HG03103 (cell line): ENCODE measurements around the gene ANKIB1.

Experiments used
- ATAC-seq: cut with Tn5 transposase; IDR thresholded peaks from one replicate; pipeline ENCODE4 v1.9.1; 2021; ENCODE audit warnings: low read depth; ENCODE audit not compliant: unreplicated experiment

Gene ANKIB1

GRCh38 chr7:92266415-92267241 is 20.9 kb downstream of the ANKIB1 start:
- no peak for ATAC-seq

GRCh38 chr7:92268921-92269320 is 23.1 kb downstream of the ANKIB1 start:
- no peak for ATAC-seq

- ATAC-seq = no peak
Measured at GRCh38 chr7:92275327-92275726, 29.6 kb downstream of the ANKIB1 start.

GRCh38 chr7:92276460-92276864 is 30.7 kb downstream of the ANKIB1 start:
- peak; percentile 92 for ATAC-seq

- ATAC-seq = no peak
Measured at GRCh38 chr7:92279396-92280031, 33.7 kb downstream of the ANKIB1 start.

GRCh38 chr7:92281031-92281430 is 35.3 kb downstream of the ANKIB1 start:
- no peak for ATAC-seq

- ATAC-seq = no peak
Measured at GRCh38 chr7:92282221-92282814, 36.5 kb downstream of the ANKIB1 start.

GRCh38 chr7:92282930-92283329 is 37.2 kb downstream of the ANKIB1 start:
- ATAC-seq = no peak

- ATAC-seq = no peak
Measured at GRCh38 chr7:92289321-92289720, 43.5 kb downstream of the ANKIB1 start.

- no peak for ATAC-seq
Measured at GRCh38 chr7:92292981-92293380, 47.2 kb downstream of the ANKIB1 start.

GRCh38 chr7:92293896-92294590 is 48.3 kb downstream of the ANKIB1 start:
- ATAC-seq = no peak

- ATAC-seq = no peak
Measured at GRCh38 chr7:92295391-92295790, 49.6 kb downstream of the ANKIB1 start.

GRCh38 chr7:92296235-92296634 is 50.5 kb downstream of the ANKIB1 start:
- ATAC-seq = no peak

GRCh38 chr7:92296880-92297445 is 51.2 kb downstream of the ANKIB1 start:
- ATAC-seq = no peak

- no peak for ATAC-seq
Measured at GRCh38 chr7:92297736-92298135, 52.0 kb downstream of the ANKIB1 start.

- no peak for ATAC-seq
Measured at GRCh38 chr7:92303761-92304160, 58.0 kb downstream of the ANKIB1 start.

GRCh38 chr7:92304406-92304893 is 58.7 kb downstream of the ANKIB1 start:
- ATAC-seq = no peak

- no peak for ATAC-seq
Measured at GRCh38 chr7:92306153-92306552, 60.4 kb downstream of the ANKIB1 start.

GRCh38 chr7:92313055-92313454 is 67.3 kb downstream of the ANKIB1 start:
- ATAC-seq = no peak

GRCh38 chr7:92319243-92319642 is 73.5 kb downstream of the ANKIB1 start:
- ATAC-seq = no peak

- ATAC-seq = no peak
Measured at GRCh38 chr7:92325173-92325572, 79.4 kb downstream of the ANKIB1 start.
